Activated gamma-delta T cell treated with anti-CD3 and anti-CD28 coated beads, Interleukin-2, amount 50 U/mL, for 16 hours (primary cell): ENCODE data around the gene HTT-AS.

Source experiments
- DNase-seq: peaks from one replicate; pipeline ENCODE4 v3.0.0-alpha.2; 2020; ENCODE audit warnings: low read depth

HTT-AS gene

DNA sequence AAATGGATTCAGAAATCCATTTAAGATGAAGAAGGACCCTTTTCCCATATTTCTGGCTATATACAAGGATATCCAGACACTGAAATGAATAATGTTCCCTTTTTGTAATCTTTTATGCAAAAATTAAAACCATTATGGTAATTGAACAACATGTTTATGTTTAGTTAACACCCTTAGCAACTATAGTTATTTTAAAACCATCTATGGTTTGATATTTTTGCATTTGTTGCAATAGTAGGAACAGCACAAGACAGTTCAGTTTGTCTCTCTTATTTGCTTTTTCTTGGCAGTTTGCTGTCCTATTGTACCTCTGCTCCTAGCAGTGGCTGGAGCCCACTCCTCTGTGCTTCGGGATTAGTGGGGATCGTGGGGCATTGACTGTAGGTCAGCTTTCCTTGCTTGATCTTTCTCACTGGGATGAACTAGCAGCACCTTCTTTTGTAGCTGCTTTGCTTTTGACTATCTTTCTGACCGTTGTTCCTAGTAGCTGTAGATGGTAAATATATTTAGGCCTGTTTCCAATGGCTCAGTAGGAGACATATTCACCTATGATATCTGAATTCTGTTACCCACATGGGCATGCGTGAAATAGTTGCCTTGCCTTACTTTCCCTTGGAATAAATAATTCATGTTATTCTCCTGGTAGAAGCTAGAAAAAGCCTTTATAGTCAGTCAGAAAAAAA is 12.9 kb upstream of the HTT-AS start:
- no peak for DNase-seq

DNA sequence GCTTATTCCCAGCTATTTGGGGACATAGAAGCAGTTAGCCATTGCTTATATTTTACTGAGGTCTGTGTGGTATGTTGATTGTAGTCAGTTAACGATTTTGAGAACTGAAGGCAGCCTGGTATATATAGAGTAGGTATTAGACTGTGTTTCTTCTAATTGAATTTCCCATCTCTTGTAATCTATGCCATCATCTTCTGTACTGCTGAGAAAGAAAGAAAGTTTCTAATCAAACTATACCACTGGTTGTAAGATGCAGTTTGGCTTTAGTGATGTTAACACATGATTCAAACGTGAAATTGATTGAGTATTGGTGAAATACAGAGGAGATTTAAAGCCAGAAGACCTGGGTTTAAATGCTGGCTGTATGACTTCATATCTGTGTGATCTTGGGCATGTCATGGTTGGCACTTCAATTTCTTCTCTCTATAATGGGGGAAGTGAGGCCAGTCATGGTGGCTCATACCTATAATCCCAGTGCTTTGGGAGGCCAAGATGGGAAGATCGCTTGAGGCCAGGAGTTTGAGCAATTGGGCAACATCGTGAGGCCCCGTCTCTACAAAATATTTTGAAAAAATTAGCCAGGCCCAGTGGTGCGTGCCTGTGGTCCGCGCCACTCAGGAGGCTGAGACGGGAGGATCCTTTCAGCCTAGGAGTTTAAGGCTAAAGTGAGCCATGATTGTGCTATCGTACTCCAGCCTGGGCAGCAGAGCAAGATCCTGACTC is 11.8 kb upstream of the HTT-AS start:
- DNase-seq = no peak

DNA sequence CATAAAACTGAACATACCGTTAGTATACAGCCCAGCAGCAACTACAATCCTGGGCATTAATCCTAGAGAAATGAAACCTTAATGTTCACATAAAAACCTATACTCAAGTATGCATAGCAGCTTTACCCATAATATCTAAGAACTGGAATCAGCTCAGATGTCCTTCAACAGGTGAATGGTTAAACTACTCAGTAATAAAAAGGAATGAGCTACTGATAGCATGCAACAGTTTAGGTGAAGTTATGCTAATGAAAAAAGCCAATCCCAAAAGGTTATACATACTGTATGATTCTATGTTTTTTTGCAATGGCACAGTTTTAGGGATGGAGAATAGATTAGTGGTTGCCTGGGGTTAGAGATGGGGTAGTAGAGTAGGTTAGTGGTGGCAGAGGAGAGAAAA is 9.4 kb upstream of the HTT-AS start:
- DNase-seq = no peak

DNA sequence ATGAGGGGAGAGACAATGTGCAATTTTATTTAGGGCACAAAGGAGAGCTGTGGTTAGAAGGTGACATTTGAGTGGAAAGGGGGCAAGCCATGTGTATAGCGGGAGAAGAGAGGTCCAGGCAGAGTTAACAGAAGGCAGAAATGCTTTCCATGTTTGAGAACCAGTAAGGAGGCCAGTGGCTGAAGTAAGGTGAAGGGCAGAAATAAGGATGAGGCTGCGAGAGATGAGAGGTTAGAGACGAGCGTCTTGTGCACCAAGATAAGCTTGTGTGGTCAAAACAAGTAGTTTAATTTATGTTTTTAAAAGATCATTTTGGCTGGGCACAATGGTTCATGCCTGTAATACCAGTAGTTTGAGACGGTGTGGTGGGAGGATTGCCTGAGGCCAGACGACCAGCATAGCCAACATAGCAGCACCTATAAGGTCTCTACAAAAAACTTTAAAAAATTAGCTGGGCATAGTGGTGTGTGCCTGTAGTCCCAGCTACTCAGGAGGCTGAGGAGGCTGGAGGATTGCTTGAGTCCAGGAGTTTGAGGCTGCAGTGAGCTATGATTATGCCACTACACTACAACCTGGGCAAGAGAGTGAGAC is 8.7 kb upstream of the HTT-AS start:
- DNase-seq = no peak

DNA sequence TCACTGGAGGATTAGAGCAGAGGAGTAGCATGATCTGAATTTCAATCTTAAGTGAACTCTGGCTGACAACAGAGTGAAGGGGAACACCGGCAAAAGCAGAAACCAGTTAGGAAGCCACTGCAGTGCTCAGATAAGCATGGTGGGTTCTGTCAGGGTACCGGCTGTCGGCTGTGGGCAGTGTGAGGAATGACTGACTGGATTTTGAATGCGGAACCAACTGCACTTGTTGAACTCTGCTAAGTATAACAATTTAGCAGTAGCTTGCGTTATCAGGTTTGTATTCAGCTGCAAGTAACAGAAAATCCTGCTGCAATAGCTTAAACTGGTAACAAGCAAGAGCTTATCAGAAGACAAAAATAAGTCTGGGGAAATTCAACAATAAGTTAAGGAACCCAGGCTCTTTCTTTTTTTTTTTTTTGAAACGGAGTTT is 5.4 kb upstream of the HTT-AS start:
- no peak for DNase-seq

DNA sequence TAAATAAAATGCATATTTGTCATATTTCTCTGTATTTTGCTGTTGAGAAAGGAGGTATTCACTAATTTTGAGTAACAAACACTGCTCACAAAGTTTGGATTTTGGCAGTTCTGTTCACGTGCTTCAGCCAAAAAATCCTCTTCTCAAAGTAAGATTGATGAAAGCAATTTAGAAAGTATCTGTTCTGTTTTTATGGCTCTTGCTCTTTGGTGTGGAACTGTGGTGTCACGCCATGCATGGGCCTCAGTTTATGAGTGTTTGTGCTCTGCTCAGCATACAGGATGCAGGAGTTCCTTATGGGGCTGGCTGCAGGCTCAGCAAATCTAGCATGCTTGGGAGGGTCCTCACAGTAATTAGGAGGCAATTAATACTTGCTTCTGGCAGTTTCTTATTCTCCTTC is 3.5 kb upstream of the HTT-AS start:
- no peak for DNase-seq

DNA sequence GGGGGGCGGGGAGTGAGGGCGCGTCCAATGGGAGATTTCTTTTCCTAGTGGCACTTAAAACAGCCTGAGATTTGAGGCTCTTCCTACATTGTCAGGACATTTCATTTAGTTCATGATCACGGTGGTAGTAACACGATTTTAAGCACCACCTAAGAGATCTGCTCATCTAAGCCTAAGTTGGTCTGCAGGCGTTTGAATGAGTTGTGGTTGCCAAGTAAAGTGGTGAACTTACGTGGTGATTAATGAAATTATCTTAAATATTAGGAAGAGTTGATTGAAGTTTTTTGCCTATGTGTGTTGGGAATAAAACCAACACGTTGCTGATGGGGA is 1.3 kb upstream of the HTT-AS start:
- DNase-seq = no peak

DNA sequence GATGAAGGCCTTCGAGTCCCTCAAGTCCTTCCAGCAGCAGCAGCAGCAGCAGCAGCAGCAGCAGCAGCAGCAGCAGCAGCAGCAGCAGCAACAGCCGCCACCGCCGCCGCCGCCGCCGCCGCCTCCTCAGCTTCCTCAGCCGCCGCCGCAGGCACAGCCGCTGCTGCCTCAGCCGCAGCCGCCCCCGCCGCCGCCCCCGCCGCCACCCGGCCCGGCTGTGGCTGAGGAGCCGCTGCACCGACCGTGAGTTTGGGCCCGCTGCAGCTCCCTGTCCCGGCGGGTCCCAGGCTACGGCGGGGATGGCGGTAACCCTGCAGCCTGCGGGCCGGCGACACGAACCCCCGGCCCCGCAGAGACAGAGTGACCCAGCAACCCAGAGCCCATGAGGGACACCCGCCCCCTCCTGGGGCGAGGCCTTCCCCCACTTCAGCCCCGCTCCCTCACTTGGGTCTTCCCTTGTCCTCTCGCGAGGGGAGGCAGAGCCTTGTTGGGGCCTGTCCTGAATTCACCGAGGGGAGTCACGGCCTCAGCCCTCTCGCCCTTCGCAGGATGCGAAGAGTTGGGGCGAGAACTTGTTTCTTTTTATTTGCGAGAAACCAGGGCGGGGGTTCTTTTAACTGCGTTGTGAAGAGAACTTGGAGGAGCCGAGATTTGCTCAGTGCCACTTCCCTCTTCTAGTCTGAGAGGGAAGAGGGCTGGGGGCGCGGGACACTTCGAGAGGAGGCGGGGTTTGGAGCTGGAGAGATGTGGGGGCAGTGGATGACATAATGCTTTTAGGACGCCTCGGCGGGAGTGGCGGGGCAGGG is 711 bp upstream of the HTT-AS start:
- peak; percentile 10 for DNase-seq

DNA sequence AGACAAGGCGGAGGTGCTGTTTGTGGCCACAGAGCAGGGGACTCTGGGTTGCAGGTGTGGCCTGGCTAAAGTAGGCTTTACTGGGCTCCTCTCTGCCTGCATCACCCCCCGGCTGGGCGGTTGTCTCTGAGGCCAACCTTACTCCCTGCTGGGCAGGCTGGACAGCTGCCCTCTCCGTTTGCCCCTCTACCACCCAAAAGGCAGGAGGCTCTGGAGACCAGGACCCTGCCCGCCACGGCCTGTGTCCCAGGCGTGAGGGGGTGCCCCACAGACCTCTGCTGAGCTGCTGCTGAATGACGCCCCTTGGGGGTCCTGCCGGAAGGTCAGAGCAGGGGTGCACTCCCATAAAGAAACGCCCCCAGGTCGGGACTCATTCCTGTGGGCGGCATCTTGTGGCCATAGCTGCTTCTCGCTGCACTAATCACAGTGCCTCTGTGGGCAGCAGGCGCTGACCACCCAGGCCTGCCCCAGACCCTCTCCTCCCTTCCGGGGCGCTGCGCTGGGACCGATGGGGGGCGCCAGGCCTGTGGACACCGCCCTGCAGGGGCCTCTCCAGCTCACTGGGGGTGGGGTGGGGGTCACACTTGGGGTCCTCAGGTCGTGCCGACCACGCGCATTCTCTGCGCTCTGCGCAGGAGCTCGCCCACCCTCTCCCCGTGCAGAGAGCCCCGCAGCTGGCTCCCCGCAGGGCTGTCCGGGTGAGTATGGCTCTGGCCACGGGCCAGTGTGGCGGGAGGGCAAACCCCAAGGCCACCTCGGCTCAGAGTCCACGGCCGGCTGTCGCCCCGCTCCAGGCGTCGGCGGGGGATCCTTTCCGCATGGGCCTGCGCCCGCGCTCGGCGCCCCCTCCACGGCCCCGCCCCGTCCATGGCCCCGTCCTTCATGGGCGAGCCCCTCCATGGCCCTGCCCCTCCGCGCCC is 920 bp downstream of the HTT-AS start:
- DNase-seq = peak; percentile 2

DNA sequence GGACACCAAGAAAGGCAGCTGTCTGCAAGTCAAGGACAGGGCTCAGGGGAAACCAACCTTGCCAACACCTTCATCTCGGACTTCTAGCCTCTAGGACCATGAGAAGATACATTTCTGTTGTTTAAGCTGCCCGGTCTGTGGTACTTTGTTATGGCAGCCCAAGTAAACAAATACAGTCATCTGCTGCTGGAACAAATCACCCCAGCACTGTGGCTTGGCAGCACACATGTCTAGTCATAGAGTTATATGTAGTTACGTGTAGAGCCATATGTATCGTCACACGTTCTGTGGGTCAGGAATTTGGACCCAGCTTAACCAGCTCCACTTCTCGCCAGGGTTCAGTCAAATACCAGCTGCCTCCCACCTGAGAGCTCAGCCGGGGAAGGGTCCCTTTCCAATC is 2.5 kb downstream of the HTT-AS start:
- no peak for DNase-seq

DNA sequence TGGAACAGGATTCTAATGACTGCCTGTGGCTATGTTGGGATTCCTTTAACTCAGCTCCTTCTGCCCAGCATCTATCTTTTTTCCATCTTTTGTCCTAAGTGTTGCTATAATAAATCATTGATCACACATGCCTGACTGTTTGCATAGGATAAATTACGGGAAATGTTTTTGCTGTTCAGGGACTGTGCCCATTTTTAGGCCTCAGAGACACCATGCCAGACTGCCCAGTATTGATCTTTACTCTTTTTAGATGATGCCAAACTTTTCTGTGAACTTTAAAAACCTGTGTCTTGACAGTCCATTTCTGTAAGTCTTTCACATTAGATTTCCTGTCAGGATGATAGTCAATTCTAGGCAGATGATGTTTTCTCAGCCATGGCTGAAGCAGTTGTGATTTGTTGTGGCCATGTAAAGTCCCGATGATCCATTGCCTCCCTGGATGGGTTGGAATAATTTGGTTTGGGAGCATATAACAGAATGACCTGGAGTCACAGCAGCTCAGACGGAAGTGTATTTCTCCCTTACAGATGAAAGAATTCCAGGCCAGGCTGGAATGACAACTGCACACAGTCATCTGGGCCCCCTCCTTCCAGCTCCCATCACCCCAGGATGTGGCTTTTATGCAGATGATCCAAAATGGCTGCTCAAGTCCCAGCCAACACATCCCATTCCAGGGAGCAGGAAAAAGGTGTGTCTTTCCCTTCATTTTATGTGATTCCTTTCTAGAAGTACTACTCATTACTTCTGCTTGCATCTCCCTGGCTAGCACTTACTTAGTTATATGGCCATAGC is 3.4 kb downstream of the HTT-AS start:
- no peak for DNase-seq

DNA sequence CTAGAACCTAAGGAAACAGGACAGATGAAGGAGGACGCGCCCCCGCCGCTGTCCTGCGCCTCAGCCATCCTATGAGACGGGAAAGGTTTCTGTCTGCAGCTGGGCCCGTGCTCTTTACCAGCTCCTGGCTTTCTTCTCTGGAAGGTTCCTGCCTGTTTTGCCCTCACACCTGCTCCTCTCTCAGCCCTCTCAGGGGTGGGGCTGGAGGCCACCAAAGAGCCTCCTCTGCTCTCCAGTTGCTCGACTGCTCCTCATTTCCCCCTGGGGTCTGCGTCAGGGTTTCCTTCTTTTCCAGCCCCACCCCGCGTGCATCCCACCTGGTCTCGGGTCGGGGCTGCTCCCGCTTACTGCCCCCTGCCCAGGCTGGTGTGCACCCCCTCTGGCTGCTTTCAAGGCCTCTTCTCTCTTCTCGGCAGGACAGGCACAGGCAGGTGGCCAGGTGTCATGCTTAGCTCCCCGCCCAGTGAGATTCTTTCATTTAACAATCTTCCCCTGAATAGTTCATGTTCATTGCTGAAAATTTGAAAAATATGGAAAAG is 4.6 kb downstream of the HTT-AS start:
- no peak for DNase-seq

DNA sequence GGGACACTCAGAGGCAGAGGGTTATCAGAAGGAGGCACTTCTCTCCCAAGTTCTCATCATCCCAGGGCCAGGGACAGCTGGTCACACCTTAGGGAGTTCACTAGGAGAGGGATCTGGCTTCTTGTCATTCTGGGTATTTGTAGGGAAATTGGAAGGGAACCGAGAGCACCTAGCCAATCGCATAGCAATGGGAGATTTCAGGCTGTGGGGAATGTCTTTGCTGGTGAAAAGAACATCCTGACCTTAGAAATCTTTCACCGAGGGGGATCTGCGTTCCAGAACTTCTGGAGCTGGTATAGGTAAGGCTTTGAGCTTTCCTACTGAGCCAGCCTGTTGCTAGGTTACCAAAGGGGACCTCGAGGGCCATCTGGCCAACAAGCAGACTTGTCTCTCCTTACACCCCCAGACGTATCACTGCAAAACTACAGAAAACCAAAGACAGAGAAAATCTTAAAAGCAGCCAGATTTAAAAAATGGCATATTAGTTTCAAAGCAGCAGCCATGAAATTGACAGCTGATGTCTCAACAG is 6.8 kb downstream of the HTT-AS start:
- DNase-seq = no peak

DNA sequence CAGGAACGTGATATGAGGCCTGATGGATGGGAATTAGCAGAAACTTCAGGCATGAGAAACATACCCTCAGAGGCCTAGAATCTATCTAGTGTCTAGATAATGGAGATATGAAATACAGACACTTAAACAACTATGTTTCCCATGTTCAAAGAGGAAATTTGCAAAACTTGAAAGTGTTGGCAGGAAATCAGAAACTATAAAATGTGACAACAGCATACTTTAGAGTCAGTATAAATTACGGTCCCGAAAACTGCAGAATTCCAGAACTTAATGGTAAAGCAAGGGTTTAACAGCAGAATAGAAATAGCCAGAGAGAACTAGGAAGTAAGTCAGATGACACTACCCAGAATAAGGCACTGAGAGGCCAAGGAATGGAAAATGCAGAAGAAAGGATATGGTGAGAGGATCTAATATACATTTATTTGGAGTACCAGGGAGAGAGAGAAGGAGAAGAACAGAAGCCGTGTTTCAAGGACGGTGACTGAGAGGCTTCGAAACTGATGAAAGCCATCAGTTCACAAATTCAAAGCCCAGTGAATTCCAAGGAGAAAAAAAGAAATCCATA is 7.4 kb downstream of the HTT-AS start:
- no peak for DNase-seq

DNA sequence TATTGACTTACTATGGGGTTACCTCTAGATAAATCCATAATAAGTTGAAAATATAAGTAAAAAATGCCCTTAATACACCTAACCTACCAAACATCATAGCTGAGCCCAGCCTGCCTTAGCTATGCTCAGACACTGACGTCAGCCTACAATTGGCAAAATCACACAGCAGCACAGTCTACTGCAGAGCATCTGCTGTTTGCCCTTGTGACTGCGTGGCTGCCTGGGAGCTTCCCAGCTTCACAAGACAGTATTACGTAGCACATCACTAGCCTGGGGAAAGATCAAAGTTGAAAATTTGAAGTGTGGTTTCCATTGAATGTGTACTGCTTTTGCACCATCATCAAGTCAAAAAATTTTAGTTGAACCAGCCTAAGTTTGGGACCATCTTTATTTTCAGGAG is 8.8 kb downstream of the HTT-AS start:
- DNase-seq = no peak

DNA sequence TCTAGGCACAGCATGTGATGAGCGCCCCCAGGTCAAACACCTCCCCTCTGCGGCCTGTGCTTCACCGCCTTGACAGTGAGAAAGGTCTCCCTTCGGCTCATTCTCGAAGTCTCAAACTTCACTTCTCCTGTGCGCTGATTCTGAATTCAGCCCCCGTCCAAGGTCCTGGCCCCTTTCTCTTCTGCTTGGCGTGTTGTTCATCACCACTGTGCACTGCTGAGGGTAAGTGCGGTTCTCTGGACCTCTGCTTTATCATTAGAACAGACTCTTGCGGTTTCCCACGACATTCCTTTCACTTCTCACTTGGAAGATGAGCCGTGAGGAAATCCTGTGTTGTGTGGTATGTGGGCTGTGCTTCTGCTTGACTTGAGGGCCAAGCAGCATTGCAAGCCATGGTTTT is 11.9 kb downstream of the HTT-AS start:
- DNase-seq = no peak

DNA sequence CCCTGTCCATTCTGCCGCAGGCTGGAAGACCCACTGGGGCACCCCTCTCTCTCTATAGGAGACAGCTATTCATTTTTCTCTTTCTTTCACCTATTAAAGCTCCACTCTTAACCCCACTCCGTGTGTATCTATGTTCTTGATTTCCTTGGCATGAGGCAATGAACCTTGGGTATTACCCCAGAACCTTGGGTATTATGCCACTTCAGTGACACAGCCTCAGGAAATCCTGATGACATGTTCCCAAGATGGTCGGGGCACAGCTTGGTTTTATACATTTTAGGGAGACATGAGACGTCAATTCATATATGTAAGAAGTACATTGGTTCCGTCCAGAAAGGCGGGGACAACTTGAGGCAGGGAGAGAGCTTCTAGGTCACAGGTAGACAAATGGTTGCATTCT is 13.4 kb downstream of the HTT-AS start:
- no peak for DNase-seq

DNA sequence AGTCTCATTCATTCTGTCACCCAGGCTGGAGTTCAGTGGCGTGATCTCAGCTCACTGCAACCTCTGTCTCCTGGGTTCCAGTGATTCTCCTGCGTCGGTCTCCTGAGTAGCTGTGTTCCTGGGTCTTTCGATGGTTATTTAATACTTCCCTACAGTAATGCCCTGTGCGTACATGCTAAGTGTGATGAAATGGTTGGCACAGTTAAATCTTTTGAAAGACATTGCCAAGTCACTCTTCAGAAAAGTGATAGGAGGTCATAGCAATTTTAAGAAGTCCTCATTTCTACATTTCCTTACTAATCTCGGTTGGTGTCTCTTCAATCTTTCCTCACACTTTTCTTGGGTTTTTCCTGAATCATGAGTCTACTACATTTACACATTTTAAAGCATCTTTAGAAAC is 14.4 kb downstream of the HTT-AS start:
- DNase-seq = no peak

DNA sequence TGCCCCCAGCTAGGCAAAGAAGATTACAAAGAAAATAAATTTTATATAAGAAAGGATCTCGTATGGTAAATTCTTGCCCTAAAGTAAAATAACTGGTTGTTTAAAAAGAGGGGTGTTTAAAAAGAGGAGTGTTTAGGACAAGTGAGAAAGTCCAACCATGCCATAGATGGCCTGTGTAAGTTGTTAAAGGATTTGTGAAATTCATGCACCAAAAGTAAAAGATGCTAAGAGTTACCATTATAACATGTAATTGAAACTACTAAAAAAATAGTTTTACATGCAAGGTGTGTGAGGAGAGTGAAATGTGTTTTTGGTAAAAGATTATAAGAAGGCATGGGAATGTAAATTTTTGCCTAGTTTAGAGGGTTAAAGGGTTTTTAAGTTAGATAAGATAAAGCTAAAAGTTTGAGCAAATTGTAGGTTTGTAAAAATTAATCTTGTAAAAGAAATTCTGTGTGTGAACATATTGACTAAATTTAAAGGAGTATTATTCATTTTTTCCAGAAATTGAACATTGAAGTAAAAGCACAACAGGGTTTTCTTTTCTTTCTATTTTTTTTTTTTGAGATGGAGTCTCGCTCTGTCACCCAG is 20.1 kb downstream of the HTT-AS start:
- no peak for DNase-seq
